ENCODE data around the gene PRR20D.
"Not testable (repeated sequence)": the region's sequence is repeated elsewhere in the genome, so short reads cannot be mapped to it uniquely, and the experiment has no call there.

PRR20D gene

GRCh38 chr13:57160332-57160731 is at the start of gene PRR20D:
Gene PRR20D (plus strand): TSS chr13:57160632. CDS start chr13:57161019, 387 bp downstream.
- FAIRE-seq; DNase-seq (ENCODE audit: extremely low spot score, insufficient read length, low read depth): not testable (repeated sequence)

- DNase-seq (ENCODE audit: extremely low spot score, insufficient read length, low read depth), result no peak
- no peak for FAIRE-seq
Observed at GRCh38 chr13:57114945-57115344, 45.5 kb upstream of the PRR20D start.

- FAIRE-seq (no peak), DNase-seq (ENCODE audit: extremely low spot score, insufficient read length, low read depth) (no peak)
Observed at GRCh38 chr13:57123681-57124080, 36.8 kb upstream of the PRR20D start.

GRCh38 chr13:57128909-57129308 is 31.5 kb upstream of the PRR20D start:
- DNase-seq (ENCODE audit: extremely low spot score, insufficient read length, low read depth), result no peak

GRCh38 chr13:57136093-57136492 is 24.3 kb upstream of the PRR20D start:
- FAIRE-seq, result no peak

More at GRCh38 chr13:57128909-57129308, 31.5 kb upstream of the PRR20D start:
- no peak for FAIRE-seq

GRCh38 chr13:57137585-57137984 is 22.8 kb upstream of the PRR20D start:
- FAIRE-seq (no peak), DNase-seq (ENCODE audit: extremely low spot score, insufficient read length, low read depth) (no peak)

More at GRCh38 chr13:57136093-57136492, 24.3 kb upstream of the PRR20D start:
- DNase-seq (ENCODE audit: extremely low spot score, insufficient read length, low read depth), result no peak

GRCh38 chr13:57138988-57139387 is 21.4 kb upstream of the PRR20D start:
- DNase-seq (ENCODE audit: extremely low spot score, insufficient read length, low read depth) (no peak), FAIRE-seq (no peak)

- FAIRE-seq; DNase-seq (ENCODE audit: extremely low spot score, insufficient read length, low read depth): not testable (repeated sequence)
Observed at GRCh38 chr13:57139781-57140180, 20.7 kb upstream of the PRR20D start.

GRCh38 chr13:57140235-57140968 is 20.0 kb upstream of the PRR20D start, which contains the start of gene PRR20A:
Gene PRR20A (plus strand): TSS chr13:57140918. CDS start chr13:57141305, 387 bp downstream.
- FAIRE-seq; DNase-seq (ENCODE audit: extremely low spot score, insufficient read length, low read depth): not testable (repeated sequence)

GRCh38 chr13:57147188-57147587 is 13.2 kb upstream of the PRR20D start, which contains the start of gene PRR20B:
Gene PRR20B (plus strand): TSS chr13:57147488. CDS start chr13:57147875, 387 bp downstream.
- FAIRE-seq; DNase-seq (ENCODE audit: extremely low spot score, insufficient read length, low read depth): not testable (repeated sequence)

GRCh38 chr13:57148106-57148505 is 12.3 kb upstream of the PRR20D start:
- not testable (repeated sequence) for DNase-seq (ENCODE audit: extremely low spot score, insufficient read length, low read depth)

GRCh38 chr13:57153761-57154160 is 6.7 kb upstream of the PRR20D start, which contains the start of gene PRR20C:
Gene PRR20C (plus strand): TSS chr13:57154061. CDS start chr13:57154448, 387 bp downstream.
- DNase-seq (ENCODE audit: extremely low spot score, insufficient read length, low read depth); FAIRE-seq: not testable (repeated sequence)

More at GRCh38 chr13:57148106-57148505, 12.3 kb upstream of the PRR20D start:
- not testable (repeated sequence) for FAIRE-seq

GRCh38 chr13:57166897-57167296 is 6.5 kb downstream of the PRR20D start, which contains the start of gene PRR20E:
Gene PRR20E (plus strand): TSS chr13:57167197. CDS start chr13:57167584, 387 bp downstream.
- not testable (repeated sequence) for FAIRE-seq; DNase-seq (ENCODE audit: extremely low spot score, insufficient read length, low read depth)

- no peak for DNase-seq (ENCODE audit: extremely low spot score, insufficient read length, low read depth)
- FAIRE-seq, result no peak
Observed at GRCh38 chr13:57191667-57192066, 31.2 kb downstream of the PRR20D start.

- FAIRE-seq, result no peak
- DNase-seq (ENCODE audit: extremely low spot score, insufficient read length, low read depth), result no peak
Observed at GRCh38 chr13:57212989-57213388, 52.6 kb downstream of the PRR20D start.
